GM19238 (cell line): ENCODE data around the gene SERPINB7.

ENCODE experiments used
- DNase-seq: peaks from one replicate; pipeline ENCODE4 v3.0.0; 2011; ENCODE audit warnings: low spot score; ENCODE audit not compliant: insufficient read length

The SERPINB7 gene

DNA sequence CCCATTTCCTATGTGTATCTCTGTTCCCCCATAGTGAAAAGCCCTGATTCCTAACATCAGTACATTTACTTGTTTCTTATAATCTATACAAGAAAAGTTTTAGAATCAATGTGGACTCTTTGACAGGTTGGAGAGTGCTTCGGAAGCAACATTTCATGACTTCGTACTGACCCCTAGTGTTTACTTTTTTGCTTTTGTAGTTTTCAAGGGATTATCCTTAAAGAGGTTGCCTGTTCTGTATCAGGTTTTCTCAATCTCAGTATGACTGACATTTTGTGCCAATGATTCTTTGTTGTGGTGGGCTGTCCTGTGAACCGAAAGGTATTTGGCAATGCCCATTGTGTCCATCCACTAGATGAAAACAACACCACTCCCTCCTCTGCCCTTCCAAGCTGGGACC is 69.0 kb downstream of the SERPINB7 start:
- DNase-seq = no peak

DNA sequence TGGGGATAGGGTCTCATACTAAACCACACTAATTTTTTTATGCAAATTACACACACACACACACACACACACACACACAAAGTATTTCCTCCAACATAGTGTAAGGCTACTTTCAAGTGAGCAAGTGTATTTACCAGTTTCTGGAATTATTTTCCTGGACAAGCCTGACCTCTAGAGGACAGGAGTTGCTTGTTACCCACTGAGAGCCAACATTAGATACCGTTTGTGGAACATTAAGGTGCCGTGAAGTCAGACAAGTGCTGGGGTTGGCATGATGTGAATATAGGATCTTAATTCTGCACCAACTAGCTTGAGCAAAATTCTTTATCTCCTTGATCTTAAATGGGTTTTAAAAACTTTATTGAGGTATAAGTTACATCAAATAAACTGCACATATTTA is 72.9 kb downstream of the SERPINB7 start:
- no peak for DNase-seq

DNA sequence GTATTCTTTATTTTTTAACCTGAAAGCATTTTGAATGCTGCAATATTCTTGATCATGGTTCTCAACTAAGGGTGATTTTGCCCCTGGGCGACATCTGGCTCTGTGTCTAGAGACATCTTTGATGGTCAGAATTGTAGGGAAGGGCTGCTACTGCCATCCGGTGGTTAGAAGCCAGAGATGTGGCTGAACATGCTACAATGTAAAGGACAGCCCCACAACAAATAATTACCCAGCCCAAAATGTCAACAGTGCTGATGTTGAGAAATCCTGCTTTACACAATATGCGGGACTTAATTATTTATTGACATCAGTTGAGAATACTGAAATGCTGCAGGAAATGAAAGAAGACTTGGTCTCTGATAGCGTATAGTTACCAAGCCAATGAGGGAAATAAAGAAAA is 74.8 kb downstream of the SERPINB7 start:
- DNase-seq = no peak

DNA sequence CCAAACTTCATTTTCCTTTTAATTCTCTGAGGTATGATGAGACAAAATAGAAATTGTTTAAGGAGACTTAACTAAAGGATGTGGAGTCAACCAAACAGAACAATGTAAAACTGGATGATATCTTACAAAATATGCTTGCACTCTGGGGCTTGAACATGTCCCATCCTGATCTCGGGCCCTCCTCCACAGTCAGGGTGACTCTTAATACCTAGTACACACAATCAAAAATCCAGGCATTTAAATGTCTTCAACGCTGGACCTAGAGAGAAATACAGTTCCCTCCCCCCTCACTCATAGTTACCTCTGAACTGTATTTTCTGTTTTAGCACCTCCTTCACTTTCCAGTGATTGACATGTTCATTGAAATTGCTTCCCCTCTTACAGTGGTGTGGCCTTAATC is 75.4 kb downstream of the SERPINB7 start:
- no peak for DNase-seq
